SK-N-SH (cell line): ENCODE results near the gene TRIM8. TPM values are rescaled to one million over a fixed set of nuclear protein-coding genes. Genes with fewer than 3 reads are reported as not detected.

Source experiments
- CTCF ChIA-PET: fragments of 300-600, 350-600 bp; formaldehyde crosslinking; extraction: SDS; loops from one replicate; lab custom pipeline; 2021; lab: Yijun Ruan, JAX
- POLR2A ChIA-PET: fragments of 350-600 bp; sonication (Branson Sonifier 250); formaldehyde crosslinking; extraction: SDS; loops from one replicate; lab custom pipeline; 2020; ENCODE audit warnings: antibody characterized with exemption, inconsistent platforms; lab: Yijun Ruan, JAX
- DNase-seq: peaks from one replicate; pipeline ENCODE4 v3.0.0; 2012
- H2AFZ ChIP-seq: fragments of 200-600 bp; sonication (generic); 2 replicates; pipeline ENCODE4 v1.8.1; 2016; ENCODE audit warnings: antibody characterized with exemption, mild to moderate bottlenecking, low read depth
- H3F3A ChIP-seq: fragments of 200-600 bp; sonication (generic); replicated peaks from 2 replicates; pipeline ENCODE3; 2016; ENCODE audit warnings: antibody characterized with exemption, mild to moderate bottlenecking; ENCODE audit not compliant: insufficient read depth
- H3K27ac ChIP-seq, 2 experiments: fragments of 200-500 bp in 1 of 2; fragments of 200-600 bp in 1 of 2; sonication (Bioruptor generic) in 1 of 2; sonication (generic), shearing (Covaris generic) in 1 of 2; 2 replicates each; pipeline versions ENCODE4 v1.5.1 to v1.6.1; 2014 to 2016; ENCODE audit warnings: low read depth in 2 of 2, inconsistent platforms in 1 of 2, low read length in 1 of 2, mild to moderate bottlenecking in 1 of 2, mixed read lengths in 1 of 2
- H3K27me3 ChIP-seq: fragments of 200-600 bp; sonication (generic), shearing (Covaris generic); 2 replicates; pipeline ENCODE4 v1.6.1; 2016; ENCODE audit warnings: mixed run types; ENCODE audit not compliant: insufficient read depth
- H3K36me3 ChIP-seq, 2 experiments: fragments of 200-500 bp in 1 of 2; fragments of 200-600 bp in 1 of 2; sonication (Bioruptor generic) in 1 of 2; sonication (generic) in 1 of 2; replicated peaks in 1 of 2; 2 replicates each; pipeline versions ENCODE3 to v1.5.1; 2014 to 2016; ENCODE audit warnings: low read length in 1 of 2, mild to moderate bottlenecking in 1 of 2; ENCODE audit not compliant: insufficient read depth in 2 of 2, control insufficient read depth in 1 of 2
- H3K4me1 ChIP-seq, 2 experiments: fragments of 200-500 bp in 1 of 2; fragments of 200-600 bp in 1 of 2; sonication (Bioruptor generic) in 1 of 2; sonication (generic), shearing (Covaris generic) in 1 of 2; 2 replicates each; pipeline versions ENCODE4 v1.5.1 to v1.6.1; 2014 to 2016; ENCODE audit warnings: low read depth in 1 of 2, low read length in 1 of 2, mixed run types in 1 of 2; ENCODE audit not compliant: insufficient read depth in 2 of 2, control insufficient read depth in 1 of 2
- H3K4me2 ChIP-seq: fragments of 200-600 bp; sonication (generic), shearing (Covaris generic); 2 replicates; pipeline ENCODE4 v1.6.1; 2017; ENCODE audit warnings: mixed run types
- H3K4me3 ChIP-seq, 2 experiments: fragments of 200-500 bp in 1 of 2; fragments of 200-600 bp in 1 of 2; sonication (Bioruptor generic) in 1 of 2; sonication (generic), shearing (Covaris generic) in 1 of 2; 2 replicates each; pipeline versions ENCODE4 v1.5.1 to v1.8.1; 2014 to 2016; ENCODE audit warnings: low read depth in 2 of 2, inconsistent platforms in 1 of 2, low read length in 1 of 2, mild to moderate bottlenecking in 1 of 2, mixed read lengths in 1 of 2, moderate library complexity in 1 of 2
- H3K79me2 ChIP-seq: fragments of 200-600 bp; sonication (generic); 2 replicates; pipeline ENCODE4 v1.8.1; 2017; ENCODE audit warnings: mild to moderate bottlenecking; ENCODE audit not compliant: insufficient read depth
- H3K9ac ChIP-seq: fragments of 200-600 bp; sonication (generic); 2 replicates; pipeline ENCODE4 v1.6.1; 2017; ENCODE audit warnings: mixed run types
- H3K9me2 ChIP-seq: fragments of 200-600 bp; sonication (generic); 2 replicates; pipeline ENCODE4 v1.6.1; 2017; ENCODE audit warnings: mixed run types
- H3K9me3 ChIP-seq: fragments of 200-600 bp; sonication (generic); 2 replicates; pipeline ENCODE4 v1.6.1; 2017; ENCODE audit warnings: mixed run types, mild to moderate bottlenecking, moderate library complexity
- H4K20me1 ChIP-seq: fragments of 200-600 bp; sonication (generic); 2 replicates; pipeline ENCODE4 v1.6.1; 2017; ENCODE audit warnings: mild to moderate bottlenecking, mixed run types; ENCODE audit not compliant: insufficient read depth
- ELF1 ChIP-seq: IDR thresholded peaks from 2 replicates; pipeline ENCODE4 v1.4.0; 2012
- EP300 ChIP-seq, 2 experiments: IDR thresholded peaks; 2 replicates each; pipeline versions ENCODE4 v1.4.0 to v1.6.1; 2012; ENCODE audit warnings: borderline replicate concordance in 1 of 2, low read depth in 1 of 2, low read length in 1 of 2
- GABPA ChIP-seq: IDR thresholded peaks from 2 replicates; pipeline ENCODE4 v1.4.0; 2012; ENCODE audit warnings: low read depth, mild to moderate bottlenecking
- GATA2 ChIP-seq: sonication (generic); formaldehyde crosslinking; IDR thresholded peaks from 2 replicates; pipeline ENCODE4 v1.5.0; 2020; ENCODE audit warnings: mild to moderate bottlenecking, missing genetic modification reagents
- JUND ChIP-seq: IDR thresholded peaks from 2 replicates; pipeline ENCODE4 v1.4.0; 2012
- MEF2A ChIP-seq: IDR thresholded peaks from 2 replicates; pipeline ENCODE4 v1.4.0; 2012; ENCODE audit warnings: low read depth, borderline replicate concordance
- MXI1 ChIP-seq: IDR thresholded peaks from 2 replicates; pipeline ENCODE4 v1.6.1; 2012; ENCODE audit warnings: mild to moderate bottlenecking, low read depth, low read length, improper control_type of control experiment
- NRF1 ChIP-seq: IDR thresholded peaks from 2 replicates; pipeline ENCODE4 v1.6.1; 2012; ENCODE audit warnings: low read depth, mild to moderate bottlenecking, low read length
- POLR2AphosphoS5 ChIP-seq: IDR thresholded peaks from 2 replicates; pipeline ENCODE4 v1.6.1; 2012; ENCODE audit warnings: low read depth, low read length
- RAD21 ChIP-seq: IDR thresholded peaks from 2 replicates; pipeline ENCODE4 v1.6.1; 2012; ENCODE audit warnings: mild to moderate bottlenecking, low read length
- RCOR1 ChIP-seq: fragments of 150-350 bp; IDR thresholded peaks from 2 replicates; pipeline ENCODE4 v1.6.1; 2017; ENCODE audit warnings: antibody characterized with exemption, low read length
- TAF1 ChIP-seq: IDR thresholded peaks from 2 replicates; pipeline ENCODE4 v1.6.1; 2012; ENCODE audit warnings: low read depth, mild to moderate bottlenecking, low read length, moderate library complexity, borderline replicate concordance
- TCF12 ChIP-seq: IDR thresholded peaks from 2 replicates; pipeline ENCODE4 v1.4.0; 2012
- WGBS: methylation state at CpG from one replicate; pipeline ENCODE4 v1.1.6; 2017; ENCODE audit warnings: low lambda C conversion rate; 5-methylcytosine and 5-hydroxymethylcytosine counted together
- polyA plus RNA-seq, 3 experiments: library from polyadenylated mRNA; depleted of rRNA; stranded (reverse); fragments of >200 nt; gene quantifications; 2 replicates each; pipeline ENCODE4 v1.2.3, GENCODE V29; 2012
- TF ChIP-seq, protein P1 (sequence below): fragments of 150-350 bp; IDR thresholded peaks from 2 replicates; pipeline ENCODE4 v1.6.1; 2016; ENCODE audit warnings: mild to moderate bottlenecking, low read depth, low read length
- TF ChIP-seq, protein P2 (sequence below): IDR thresholded peaks from 2 replicates; pipeline ENCODE4; 2012
- TF ChIP-seq, protein P3 (sequence below): IDR thresholded peaks from 2 replicates; pipeline ENCODE4 v1.4.0; 2012; ENCODE audit warnings: low read depth, borderline replicate concordance
- TF ChIP-seq, protein P4 (sequence below): IDR thresholded peaks from 2 replicates; pipeline ENCODE4 v1.4.0; 2012; ENCODE audit warnings: low read depth
- TF ChIP-seq, protein P5 (sequence below): fragments of 150-350 bp; IDR thresholded peaks from 2 replicates; pipeline ENCODE4 v1.6.1; 2017; ENCODE audit warnings: antibody characterized with exemption, low read length, low read depth, borderline replicate concordance

The TRIM8 gene
- polyA plus RNA-seq, 1 of the 3 experiments (the other 2 are of a cell fraction) = 108 TPM

DNA sequence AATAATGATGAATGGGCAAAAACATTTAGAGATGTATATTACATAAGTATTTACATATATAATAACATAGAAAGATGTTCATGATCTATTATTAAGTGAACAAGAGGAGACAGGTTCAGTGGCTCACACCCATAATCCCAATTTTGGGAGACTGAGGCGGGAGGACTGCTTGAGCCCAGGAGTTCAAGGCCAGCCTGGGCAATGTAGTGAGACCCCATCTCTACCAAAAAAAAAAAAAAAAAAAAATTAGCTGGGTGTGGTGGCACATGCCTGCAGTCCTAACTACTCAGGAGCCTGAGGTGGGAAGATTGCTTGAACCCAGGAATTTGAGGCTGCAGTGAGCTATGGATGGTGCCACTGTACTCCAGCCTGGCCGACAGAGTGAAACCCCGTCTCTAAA is 57.5 kb downstream of the TRIM8 start:
- Histone ChIP-seq H3K4me2 (no peak overlapping the region), H3K9ac (no peak overlapping the region)
- POLR2A ChIA-PET = interaction anchor here (0.6 kb wide), 1 partner anchor 289 kb away, joined by 3 read pairs; no protein-coding TSS in a partner anchor

More for the DNA sequence above, 57.5 kb downstream of the TRIM8 start:
- no peak for DNase-seq
- TF ChIP-seq TAF1 (no peak), EP300 (IDR thresholded peaks at IDR 0.05; ENCODE audit: borderline replicate concordance in 1 of 2, low read depth in 1 of 2, low read length in 1 of 2) (no peak), MXI1 (no peak), POLR2AphosphoS5 (no peak), ELF1 (no peak), TCF12 (no peak), NRF1 (no peak), GABPA (no peak), MEF2A (no peak), RAD21 (no peak), JUND (no peak), GATA2 (CRISPR knock-in tag) (no peak), RCOR1 (no peak)
- TF ChIP-seq, protein P1, sequence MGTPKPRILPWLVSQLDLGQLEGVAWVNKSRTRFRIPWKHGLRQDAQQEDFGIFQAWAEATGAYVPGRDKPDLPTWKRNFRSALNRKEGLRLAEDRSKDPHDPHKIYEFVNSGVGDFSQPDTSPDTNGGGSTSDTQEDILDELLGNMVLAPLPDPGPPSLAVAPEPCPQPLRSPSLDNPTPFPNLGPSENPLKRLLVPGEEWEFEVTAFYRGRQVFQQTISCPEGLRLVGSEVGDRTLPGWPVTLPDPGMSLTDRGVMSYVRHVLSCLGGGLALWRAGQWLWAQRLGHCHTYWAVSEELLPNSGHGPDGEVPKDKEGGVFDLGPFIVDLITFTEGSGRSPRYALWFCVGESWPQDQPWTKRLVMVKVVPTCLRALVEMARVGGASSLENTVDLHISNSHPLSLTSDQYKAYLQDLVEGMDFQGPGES = no peak
- TF ChIP-seq, protein P2, sequence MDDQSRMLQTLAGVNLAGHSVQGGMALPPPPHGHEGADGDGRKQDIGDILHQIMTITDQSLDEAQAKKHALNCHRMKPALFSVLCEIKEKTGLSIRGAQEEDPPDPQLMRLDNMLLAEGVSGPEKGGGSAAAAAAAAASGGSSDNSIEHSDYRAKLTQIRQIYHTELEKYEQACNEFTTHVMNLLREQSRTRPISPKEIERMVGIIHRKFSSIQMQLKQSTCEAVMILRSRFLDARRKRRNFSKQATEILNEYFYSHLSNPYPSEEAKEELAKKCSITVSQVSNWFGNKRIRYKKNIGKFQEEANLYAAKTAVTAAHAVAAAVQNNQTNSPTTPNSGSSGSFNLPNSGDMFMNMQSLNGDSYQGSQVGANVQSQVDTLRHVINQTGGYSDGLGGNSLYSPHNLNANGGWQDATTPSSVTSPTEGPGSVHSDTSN = no peak
- TF ChIP-seq, protein P3, sequence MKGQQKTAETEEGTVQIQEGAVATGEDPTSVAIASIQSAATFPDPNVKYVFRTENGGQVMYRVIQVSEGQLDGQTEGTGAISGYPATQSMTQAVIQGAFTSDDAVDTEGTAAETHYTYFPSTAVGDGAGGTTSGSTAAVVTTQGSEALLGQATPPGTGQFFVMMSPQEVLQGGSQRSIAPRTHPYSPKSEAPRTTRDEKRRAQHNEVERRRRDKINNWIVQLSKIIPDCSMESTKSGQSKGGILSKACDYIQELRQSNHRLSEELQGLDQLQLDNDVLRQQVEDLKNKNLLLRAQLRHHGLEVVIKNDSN = no peak
- TF ChIP-seq, protein P4, sequence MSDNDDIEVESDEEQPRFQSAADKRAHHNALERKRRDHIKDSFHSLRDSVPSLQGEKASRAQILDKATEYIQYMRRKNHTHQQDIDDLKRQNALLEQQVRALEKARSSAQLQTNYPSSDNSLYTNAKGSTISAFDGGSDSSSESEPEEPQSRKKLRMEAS = no peak
- TF ChIP-seq, protein P5, sequence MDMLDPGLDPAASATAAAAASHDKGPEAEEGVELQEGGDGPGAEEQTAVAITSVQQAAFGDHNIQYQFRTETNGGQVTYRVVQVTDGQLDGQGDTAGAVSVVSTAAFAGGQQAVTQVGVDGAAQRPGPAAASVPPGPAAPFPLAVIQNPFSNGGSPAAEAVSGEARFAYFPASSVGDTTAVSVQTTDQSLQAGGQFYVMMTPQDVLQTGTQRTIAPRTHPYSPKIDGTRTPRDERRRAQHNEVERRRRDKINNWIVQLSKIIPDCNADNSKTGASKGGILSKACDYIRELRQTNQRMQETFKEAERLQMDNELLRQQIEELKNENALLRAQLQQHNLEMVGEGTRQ = no peak
- CTCF ChIA-PET = no interaction called here
- Histone ChIP-seq H3F3A (peaks cover 30% of the 10 kb centered on the region), H2AFZ (no peak overlapping the region), H3K9me3 (no peaks in the 10 kb centered on the region), H3K4me3 (no peak overlapping the region), H3K9me2 (no peaks in the 10 kb centered on the region), H3K4me1 (peaks cover 2 to 8% of the 10 kb centered on the region in 2 experiments; a peak in 3 of 4 replicates), H3K27me3 (no peaks in the 10 kb centered on the region), H3K36me3 (peaks cover 18 to 22% of the 10 kb centered on the region in 2 experiments), H4K20me1 (no peaks in the 10 kb centered on the region), H3K27ac (no peak overlapping the region; a peak in 1 of 4 replicates), H3K79me2 (peaks cover 31% of the 10 kb centered on the region)
- WGBS = 96% methylated on average over 3 of the region's 3 CpGs
